ENCODE results near the gene OTUB1. TPM values are rescaled to one million over a fixed set of nuclear protein-coding genes. Genes with fewer than 3 reads are reported as not detected.

The OTUB1 gene
- total and polyA plus RNA-seq, 9 of the 15 experiments (the other 6 are each of a cell fraction or from before 2014, with no cell fraction given), result 29.5 to 134 (median 66.1) TPM

- in situ Hi-C loops (cut with MboI) (no loop called here), intact Hi-C loops (cut with micrococcal nuclease) (no loop called here)
- no peak overlapping the region for H3K4me2 ChIP-seq (ENCODE audit: insufficient read depth, low read length)
- no peak overlapping the region for H3K4me3 ChIP-seq
- H3K27ac ChIP-seq (ENCODE audit: extremely low read depth, low read depth, low read length), result no peak overlapping the region
- peaks cover 5 to 12% of the 10 kb centered on the region in 2 experiments; a peak in 2 of 5 replicates for H3K27me3 ChIP-seq (ENCODE audit: control insufficient read depth in 2 of 2, insufficient read depth in 2 of 2, low read length in 2 of 2)
- peaks cover 56% of the 10 kb centered on the region for H4K20me1 ChIP-seq (replicated peaks; ENCODE audit: control insufficient read depth, insufficient read depth, low read length)
- FAIRE-seq (no peak), ATAC-seq (no peak), DNase-seq (ENCODE audit: extremely low read depth in 1 of 4, low spot score in 3 of 4) (no peak)
- no peaks in the 10 kb centered on the region for H3K79me2 ChIP-seq (ENCODE audit: control insufficient read depth, insufficient read depth, low read length)
- H3K36me3 ChIP-seq (ENCODE audit: control insufficient read depth, insufficient read depth, low read length), result no peaks in the 10 kb centered on the region
- TF ChIP-seq SMAD2 (IDR thresholded peaks at IDR 0.05; ENCODE audit: low read depth, low read length), result no peak
- TF ChIP-seq ZNF121 (CRISPR knock-in tag; conservative IDR thresholded peaks at IDR 0.05), result peak; percentile 24; the same call in 1 of the 2 replicates
- no peak for TF ChIP-seq STAT5A (IDR thresholded peaks at IDR 0.05; ENCODE audit: borderline replicate concordance, low read length)
- TF ChIP-seq MCM2 (IDR thresholded peaks at IDR 0.05; ENCODE audit: low read depth), result no peak
- 62% methylated on average over 4 of the region's 4 CpGs for WGBS (ENCODE audit: insufficient coverage, low coverage, missing lambda C conversion rate)
- ChIA-PET POLR2A (no interaction called here), CTCF (ENCODE audit: low intra/inter-chr PET ratio) (no interaction called here)
- H2AFZ ChIP-seq (ENCODE audit: low read depth, low read length), result no peak overlapping the region
- H3K4me1 ChIP-seq (replicated peaks in 1 of 2; ENCODE audit: control insufficient read depth in 2 of 2, insufficient read depth in 2 of 2, low read length in 2 of 2), result peaks cover 0 to 49% of the 10 kb centered on the region in 2 experiments; a peak in 2 of 5 replicates
- no peaks in the 10 kb centered on the region for H3K9me1 ChIP-seq (ENCODE audit: control insufficient read depth, insufficient read depth, low read length)
- H3K9me3 ChIP-seq (replicated peaks; ENCODE audit: control insufficient read depth, insufficient read depth, low read depth, low read length), result no peaks in the 10 kb centered on the region
- no TSS peak for BruUV-seq (replicated peaks)
- no peak overlapping the region for H3K9ac ChIP-seq (ENCODE audit: insufficient read depth in 1 of 2, low read depth in 2 of 2, low read length in 2 of 2)
These were observed 52.3 kb downstream of the OTUB1 start for GRCh38 chr11:64038500-64038899.

GRCh38 chr11:64039012-64039665 lies 52.9 kb downstream of the OTUB1 start:
- intact Hi-C loops (cut with micrococcal nuclease), result no loop called here
- 58% methylated on average over 10 of the region's 16 CpGs for WGBS (ENCODE audit: insufficient coverage, low coverage, missing lambda C conversion rate)
- Histone ChIP-seq H3K9me3 (replicated peaks; ENCODE audit: control insufficient read depth, insufficient read depth, low read depth, low read length) (no peaks in the 10 kb centered on the region), H3K27me3 (ENCODE audit: control insufficient read depth in 2 of 2, insufficient read depth in 2 of 2, low read length in 2 of 2) (peaks cover 5 to 12% of the 10 kb centered on the region in 2 experiments; a peak in 2 of 5 replicates), H3K4me3 (no peak overlapping the region), H3K27ac (ENCODE audit: extremely low read depth, low read depth, low read length) (no peak overlapping the region), H3K4me1 (replicated peaks in 1 of 2; ENCODE audit: control insufficient read depth in 2 of 2, insufficient read depth in 2 of 2, low read length in 2 of 2) (peaks cover 0 to 49% of the 10 kb centered on the region in 2 experiments; a peak in 2 of 5 replicates), H3K9ac (ENCODE audit: insufficient read depth in 1 of 2, low read depth in 2 of 2, low read length in 2 of 2) (no peak overlapping the region), H3K4me2 (ENCODE audit: insufficient read depth, low read length) (no peak overlapping the region), H3K9me1 (ENCODE audit: control insufficient read depth, insufficient read depth, low read length) (no peaks in the 10 kb centered on the region), H3K36me3 (ENCODE audit: control insufficient read depth, insufficient read depth, low read length) (no peaks in the 10 kb centered on the region), H3K79me2 (ENCODE audit: control insufficient read depth, insufficient read depth, low read length) (no peaks in the 10 kb centered on the region), H4K20me1 (replicated peaks; ENCODE audit: control insufficient read depth, insufficient read depth, low read length) (peaks cover 52% of the 10 kb centered on the region), H2AFZ (ENCODE audit: low read depth, low read length) (no peak overlapping the region)
- CTCF ChIA-PET (ENCODE audit: low intra/inter-chr PET ratio), result interaction anchor here (0.6 kb wide), 1 partner anchor 100 kb away, joined by 3 read pairs; no protein-coding TSS in a partner anchor
- TF ChIP-seq FOXJ3 (CRISPR knock-in tag; IDR thresholded peaks at IDR 0.05) (no peak), POLR3G (IDR thresholded peaks at IDR 0.05; ENCODE audit: extremely low read depth, insufficient read length, insufficient replicate concordance) (no peak), HNRNPLL (IDR thresholded peaks at IDR 0.05; ENCODE audit: low read depth, low read length, poor library complexity, severe bottlenecking) (no peak), EGR1 (conservative IDR thresholded peaks at IDR 0.05) (0 out of 2 replicates have a peak, but pooled peaks have one; percentile 5), PPARD (CRISPR knock-in tag; IDR thresholded peaks at IDR 0.05) (no peak)
- no peak for FAIRE-seq
- in situ Hi-C loops (cut with MboI), result no loop called here
- no peak for DNase-seq (ENCODE audit: extremely low read depth in 1 of 4, low spot score in 3 of 4)
- POLR2A ChIA-PET, result interaction anchor here (1.5 kb wide), 1 partner anchor 15 kb away, joined by 3 read pairs; no protein-coding TSS in a partner anchor
- no peak for ATAC-seq
- no TSS peak for BruUV-seq (replicated peaks)

Data from K562 (cell line).